Non-pigmented ciliary epithelial cell (primary cell): ENCODE measurements around the gene LHFPL4.
A peak's percentile ranks its signal among the peaks of the same experiment; 100 is the strongest.
"Not testable (repeated sequence)": the region's sequence is repeated elsewhere in the genome, so short reads cannot be mapped to it uniquely, and the experiment has no call there.

Source experiments
- DNase-seq: peaks from one replicate; pipeline ENCODE4 v3.0.0-alpha.2; 2010; ENCODE audit warnings: low read depth

LHFPL4 gene

DNA sequence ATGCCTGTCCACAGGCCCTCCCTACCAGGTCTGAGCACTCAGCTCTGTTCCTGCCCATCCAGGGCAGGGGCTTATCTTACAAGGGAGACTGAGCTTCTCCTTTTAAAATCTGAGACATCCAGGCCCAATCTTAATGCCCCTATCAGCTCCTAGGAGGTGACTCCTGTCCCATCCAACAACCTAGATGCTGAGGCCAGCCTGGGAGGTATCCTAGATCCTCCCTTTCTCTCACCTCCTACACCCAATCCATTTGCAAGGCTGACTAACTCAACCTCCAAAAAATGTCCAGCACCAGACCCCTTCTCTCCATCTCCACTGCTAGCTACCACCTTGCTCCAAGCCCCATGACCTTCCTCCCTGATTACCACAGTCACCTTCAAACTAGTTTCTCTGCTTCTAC lies 17.4 kb downstream of the LHFPL4 start:
- DNase-seq = no peak

DNA sequence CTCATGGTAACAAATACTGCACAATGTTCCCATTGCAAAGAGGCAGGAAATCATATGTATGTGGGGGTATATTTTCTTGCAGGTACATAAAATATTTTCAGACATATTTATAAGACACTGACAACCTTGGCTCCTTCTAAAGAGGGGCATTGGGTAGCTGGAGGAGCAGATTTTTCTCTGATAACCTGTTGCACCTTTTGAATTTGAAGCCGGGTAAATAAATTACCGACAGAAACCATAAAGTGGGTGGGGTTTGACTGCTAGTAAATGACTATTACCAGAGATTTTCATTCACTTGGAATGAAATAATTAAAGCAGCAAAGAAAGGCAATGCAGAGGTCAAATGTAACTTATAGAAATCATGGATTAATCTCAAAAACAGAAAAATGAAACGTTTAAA lies 19.2 kb downstream of the LHFPL4 start:
- no peak for DNase-seq

DNA sequence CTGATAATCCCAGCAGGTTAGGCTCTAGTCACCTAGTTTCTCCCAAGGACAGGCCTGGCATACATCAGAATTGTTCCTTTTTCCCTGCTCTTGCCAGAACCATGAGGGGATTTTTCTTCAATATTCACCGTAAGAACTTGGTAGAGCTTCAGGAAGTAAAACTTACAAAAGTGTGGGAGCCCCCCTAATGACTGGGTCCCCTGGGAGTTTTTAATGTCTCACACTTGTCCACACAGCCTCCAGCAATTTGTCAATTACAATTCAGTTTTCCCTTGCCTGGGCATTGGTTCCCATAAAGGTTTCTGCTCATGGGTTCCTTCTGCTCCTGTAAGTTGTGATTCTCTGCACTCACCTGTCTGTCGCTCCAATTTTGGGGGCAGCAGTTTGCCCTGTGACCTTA lies 28.5 kb downstream of the LHFPL4 start:
- no peak for DNase-seq

DNA sequence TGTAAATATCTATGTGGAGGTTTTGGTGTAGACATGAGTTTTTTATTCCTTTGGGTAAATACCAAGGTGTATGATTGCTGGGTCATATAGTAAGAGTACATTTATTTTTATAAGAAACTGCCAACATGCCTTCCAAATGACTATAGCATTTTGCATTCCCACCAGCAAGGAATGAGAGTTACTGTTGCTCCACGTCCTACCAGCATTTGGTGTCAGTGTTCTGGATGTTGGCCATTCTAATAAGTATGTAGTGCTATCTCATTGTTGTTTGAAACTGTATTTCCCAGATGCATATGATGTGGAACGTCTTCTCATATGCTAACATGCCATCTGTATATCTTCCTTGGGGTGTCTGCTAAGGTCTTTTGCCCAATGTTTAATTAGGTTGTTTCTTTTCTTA lies 38.7 kb downstream of the LHFPL4 start:
- no peak for DNase-seq

DNA sequence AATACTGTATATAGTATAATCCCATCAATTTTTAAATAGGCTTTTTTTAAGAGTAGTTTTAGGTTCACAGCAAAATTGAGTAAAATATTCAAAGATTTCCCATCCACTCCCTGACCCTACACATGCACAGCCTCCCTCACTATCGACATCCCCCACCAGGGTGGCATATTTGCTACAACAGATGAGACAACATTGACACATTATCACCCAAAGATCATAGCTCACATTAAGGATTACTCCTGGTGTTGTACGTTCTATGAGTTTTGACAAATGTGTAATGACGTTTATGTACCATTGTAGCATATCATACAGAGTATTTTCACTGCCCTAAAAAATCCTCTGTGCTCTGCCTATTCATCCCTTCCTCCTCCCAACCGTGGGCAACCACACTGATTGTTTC lies 39.3 kb downstream of the LHFPL4 start:
- no peak for DNase-seq

DNA sequence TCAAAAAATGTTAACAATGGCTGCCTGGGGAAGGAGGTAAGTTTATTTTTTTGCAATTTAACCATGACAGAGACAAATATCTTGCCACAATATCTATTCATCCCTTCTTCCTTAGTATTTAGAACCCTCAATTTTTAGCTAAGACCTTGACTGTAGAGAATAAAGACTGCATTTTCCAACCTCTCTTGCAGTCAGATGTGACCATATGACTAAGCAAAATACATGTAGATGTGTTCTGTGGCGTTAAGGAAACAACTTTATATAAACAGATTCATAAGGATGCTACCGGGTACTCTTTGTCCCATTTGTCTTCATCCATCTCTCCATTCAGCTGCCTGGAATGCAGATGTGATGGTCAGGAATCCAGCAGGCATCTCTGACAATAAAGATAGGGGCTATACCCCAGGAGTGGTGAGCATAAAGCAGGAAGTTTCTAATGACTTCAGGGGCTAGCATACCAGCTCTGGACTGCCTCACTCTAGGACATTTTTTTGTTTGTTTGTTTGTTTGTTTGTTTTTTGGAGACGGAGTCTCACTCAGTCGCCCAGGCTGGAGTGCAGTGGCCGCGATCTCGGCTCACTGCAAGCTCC lies 41.1 kb downstream of the LHFPL4 start:
- no peak for DNase-seq

DNA sequence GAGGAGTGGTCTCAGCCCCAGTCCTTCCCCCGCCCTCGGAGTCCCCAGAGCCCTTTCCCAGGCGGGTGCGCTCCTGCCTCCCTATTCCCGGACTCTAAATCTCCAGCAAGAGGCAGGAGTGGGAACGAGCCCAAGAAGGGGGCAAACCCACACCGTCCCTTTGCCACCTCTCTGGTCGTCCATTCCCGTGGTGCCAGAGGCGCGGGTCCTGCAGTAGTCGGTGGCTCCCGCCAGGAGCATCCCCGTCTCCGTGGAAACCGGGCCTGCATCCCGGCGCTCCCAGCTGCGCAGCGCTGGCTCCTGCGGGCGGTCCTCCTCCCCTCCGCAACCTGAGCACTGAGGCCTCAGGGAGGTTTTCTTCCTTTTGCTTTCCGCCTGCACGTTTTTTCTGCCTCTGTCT lies 44.8 kb downstream of the LHFPL4 start:
- DNase-seq = no peak

DNA sequence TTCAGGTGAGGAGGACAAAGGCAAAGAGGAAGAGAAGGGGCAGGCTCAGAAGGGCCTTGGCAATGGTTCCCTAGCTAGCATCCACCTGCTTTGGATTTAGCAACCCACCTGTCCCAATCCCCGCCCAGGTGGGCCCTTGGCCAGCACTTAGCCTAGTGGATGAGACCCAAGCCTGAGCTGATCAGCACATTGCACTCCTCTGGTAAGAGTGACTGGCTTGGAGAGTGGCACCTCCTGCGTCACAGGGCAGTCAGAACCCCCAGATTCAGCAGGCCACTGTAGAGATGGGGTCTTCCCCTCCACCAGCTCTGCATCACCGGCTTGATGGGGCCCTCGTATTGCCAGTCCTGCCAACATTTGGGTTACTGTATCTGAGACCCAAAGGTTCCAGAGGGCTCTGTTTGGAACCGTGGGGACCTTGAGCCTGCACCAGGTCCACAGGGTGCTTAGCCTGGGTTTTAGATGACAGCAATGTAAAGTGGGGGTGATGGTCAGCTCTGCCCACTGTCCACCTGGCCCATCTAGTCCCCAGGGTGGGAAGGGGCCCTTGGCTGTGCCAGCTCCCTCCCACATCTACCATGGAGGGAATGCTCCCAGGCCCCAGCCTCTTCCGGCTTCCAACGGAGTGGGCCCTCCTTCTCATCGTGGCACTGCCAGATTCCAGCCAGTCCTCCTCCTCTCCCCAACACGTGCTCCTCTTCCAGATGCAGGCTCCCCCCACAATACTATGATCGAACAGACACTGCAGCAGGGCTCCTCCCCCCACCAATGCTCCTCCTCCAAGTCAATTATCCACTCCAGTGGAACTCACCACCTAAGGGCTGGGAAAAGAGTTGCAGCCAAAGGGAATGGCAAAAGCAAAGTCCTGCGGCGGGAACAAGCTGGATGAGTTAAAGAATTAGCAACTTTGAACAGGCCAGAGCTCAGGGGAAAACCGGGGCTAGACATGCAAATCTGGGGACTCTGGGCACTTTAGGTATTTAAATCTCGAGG lies 45.7 kb downstream of the LHFPL4 start:
- no peak for DNase-seq

DNA sequence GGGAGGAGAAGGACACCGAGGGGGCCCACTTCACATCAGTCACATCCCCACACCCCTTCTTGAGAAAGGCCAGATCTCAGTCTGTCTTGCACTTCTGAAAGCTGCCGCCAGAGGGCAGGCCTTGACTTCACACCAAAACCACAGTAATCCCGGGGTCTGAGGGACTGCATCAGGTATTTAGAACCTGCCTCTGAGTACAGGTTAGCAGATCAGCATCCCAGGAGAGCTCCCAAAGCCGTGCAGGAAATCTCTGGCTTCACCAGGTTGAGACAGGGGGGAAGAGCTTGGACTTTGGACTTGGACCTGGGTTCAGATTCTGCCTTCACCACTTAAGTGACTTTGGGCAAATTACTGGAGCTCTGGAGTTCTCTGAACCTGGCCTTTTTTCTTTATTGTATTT lies 50.3 kb downstream of the LHFPL4 start:
- peak; percentile 28 for DNase-seq

DNA sequence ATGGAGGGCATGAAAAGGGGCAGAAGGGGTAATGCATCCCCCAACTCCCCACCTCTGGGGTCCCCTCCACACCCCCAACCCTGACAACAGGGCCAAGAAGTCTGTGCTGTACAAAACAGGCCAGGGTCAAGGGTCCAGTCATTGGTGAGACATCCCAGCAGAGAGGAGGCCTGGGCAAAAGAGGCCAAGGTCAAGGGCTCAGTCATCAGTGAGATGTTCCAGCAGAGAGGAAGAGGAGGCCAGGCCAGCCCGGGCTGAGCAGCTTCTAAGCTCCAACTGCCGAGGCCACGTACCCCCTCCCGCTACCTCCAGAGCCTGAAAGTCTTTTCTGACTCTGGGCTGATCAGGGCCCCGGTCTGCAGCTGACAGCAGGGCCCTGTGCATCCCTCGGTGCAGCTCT lies 52.4 kb downstream of the LHFPL4 start:
- no peak for DNase-seq

DNA sequence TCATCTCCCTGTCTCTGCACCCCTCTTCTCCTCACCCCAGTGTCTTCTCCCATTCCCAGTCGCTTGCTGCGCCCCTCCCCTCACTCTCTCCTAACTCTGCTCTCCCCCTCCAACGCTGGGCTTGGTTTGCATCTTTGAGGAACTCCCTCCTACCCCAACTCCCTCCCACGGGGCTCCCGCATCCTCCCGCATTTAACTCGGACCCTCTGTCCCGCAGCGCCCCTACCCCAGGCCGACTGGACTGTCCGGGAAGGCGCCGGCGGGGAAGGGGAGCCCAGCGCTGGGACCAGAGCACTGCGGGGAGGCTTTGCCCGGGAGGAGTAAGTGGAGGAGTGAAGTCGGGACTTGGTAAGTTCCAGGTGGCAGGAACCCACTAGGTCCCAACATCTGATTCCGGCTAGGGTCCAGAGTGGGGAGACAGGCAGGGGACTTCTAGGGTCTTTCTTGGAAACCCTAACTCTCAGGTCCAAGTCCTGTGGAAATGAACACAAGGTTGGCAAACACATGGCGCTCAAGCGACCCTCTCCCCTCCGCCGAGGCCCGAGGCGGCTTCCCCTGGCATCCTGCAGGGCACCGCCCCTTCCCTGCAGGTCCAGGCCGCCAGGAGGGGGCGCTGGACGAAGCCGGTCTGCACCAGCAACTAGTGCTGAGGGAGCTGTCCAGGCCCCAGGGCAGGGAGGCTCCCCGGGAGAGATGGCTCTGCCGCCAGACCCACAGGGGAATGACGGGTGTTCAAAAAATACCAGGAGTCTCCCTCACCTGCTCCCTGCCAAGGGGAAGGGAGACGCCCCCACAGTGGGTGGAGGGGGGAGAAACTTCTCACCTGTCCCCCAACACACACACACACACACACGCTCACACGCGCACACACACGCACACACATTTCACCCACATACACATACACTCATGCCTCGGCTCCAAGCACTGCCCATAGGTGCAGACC lies 53.2 kb downstream of the LHFPL4 start:
- DNase-seq = peak; percentile 9

DNA sequence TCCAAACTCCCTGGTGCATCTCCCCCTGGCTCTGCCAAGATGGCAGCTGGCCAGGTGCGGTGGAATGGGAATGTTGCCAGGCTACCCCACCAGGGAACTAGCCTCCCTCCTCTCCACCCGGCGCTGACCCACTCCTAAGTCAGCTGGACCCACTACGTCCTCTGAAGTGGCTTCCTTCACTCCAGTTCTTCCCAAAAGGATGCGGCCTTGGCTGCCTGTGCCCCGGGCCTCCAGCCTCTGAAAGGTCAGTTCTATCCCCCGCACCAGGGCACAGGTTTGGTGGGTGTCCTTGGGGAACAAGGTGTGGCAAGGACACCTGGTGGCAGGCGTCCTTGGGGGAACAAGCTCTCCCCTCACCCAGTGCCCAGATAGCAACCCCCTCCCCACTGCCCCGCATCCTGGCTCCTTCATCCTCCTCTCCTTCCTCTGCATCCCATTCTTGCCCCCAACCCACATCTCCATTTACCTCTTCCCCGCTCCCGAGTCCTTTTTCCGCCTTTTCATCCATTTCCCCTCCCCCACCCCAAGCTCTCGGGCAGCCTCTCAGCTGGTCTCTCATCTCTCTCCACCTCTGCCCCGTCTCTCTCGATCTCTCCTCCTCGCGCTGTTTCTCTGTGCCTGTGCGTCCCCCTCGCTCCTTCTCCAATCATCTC lies 54.0 kb downstream of the LHFPL4 start:
- DNase-seq = no peak

DNA sequence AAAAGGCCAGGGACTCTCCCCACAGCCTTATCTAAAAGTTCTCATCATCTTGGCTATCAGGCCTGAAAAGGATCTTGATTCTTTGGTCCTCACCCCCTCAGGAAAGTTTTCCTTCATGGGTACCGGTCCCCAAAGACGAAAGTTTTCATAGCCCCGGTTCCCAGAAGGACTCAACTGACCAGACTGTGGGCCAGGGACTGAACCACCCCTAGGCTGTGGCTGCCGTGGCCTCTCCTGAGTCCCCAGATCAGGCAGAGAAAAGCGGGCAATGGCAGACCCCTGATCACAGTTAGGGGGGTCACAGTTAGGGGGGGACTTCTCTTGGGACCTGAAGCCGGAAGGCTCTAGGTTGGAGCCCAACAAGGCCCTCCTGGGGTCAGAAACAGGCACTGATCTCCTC lies 54.8 kb downstream of the LHFPL4 start:
- DNase-seq = no peak

DNA sequence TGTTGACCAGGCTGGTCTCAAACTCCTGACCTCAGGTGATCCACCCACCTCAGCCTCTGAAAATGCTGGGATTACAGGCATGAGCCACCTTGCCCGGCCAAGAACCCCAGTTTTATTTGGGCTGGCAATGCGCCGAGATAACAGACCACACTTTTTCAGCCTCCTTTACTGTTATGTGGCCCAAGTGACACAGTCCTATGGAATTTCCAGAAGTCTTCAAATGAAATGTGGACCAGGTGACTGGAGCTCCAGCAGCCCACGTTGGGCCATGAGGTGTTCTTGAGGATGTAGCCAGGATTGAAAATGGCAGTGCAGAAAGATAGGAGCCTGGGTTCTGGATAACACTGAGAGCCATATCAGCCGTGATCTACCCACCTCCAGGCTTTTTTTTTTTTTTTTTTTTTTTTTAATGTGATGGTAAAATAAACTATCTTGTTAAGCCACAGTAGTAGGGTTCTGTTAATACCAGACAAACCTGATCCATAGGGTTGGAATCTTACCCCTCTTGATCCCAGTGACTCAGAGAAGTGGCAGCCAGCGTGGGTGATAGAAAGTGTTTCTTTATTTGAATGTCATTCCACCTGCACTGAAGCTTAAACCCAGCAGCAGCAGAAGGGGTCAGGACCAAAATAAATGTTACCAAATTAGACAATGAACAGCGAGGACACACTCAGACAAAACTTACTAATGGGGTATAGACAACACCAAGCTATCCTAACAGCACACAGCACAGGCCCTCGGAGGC lies 55.6 kb downstream of the LHFPL4 start:
- DNase-seq = peak; percentile 24

DNA sequence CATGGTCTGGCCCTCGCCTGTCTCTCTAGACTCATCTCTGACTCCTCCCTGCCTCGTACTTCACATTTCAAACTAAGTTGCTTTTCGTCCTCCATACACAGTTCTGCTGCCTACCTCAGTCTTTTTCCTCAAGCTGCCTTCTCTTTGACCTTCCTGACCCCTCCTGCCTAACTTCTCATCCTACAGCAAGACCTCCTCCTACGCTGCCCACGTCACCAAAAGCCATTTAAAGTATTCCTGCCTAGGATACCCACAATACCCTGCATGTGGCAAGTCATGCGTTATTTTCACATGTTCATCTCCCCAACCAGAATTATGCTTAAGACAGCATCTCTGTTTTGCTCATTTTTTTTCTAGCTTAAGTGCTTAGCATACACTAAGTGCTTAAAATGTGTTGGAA lies 56.7 kb downstream of the LHFPL4 start:
- DNase-seq = no peak

DNA sequence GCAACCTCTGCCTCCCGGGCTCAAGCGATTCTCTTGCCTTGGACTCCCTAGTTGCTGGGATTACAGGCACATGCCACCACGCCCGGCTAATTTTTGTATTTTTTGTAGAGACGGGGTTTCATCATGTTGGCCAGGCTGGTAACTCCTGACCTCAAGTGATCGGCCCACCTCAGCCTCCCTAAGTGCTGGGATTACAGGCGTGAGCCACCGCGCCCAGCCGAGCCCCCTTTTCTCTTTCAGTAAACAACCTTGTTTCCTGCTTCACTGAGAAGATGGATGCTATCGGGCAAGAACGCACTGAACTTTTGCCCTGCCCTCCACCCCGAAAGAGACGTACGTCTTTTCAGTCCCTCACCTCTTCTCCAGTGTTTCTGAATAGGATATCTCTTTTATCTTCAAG lies 59.6 kb downstream of the LHFPL4 start:
- DNase-seq = not testable (repeated sequence)

DNA sequence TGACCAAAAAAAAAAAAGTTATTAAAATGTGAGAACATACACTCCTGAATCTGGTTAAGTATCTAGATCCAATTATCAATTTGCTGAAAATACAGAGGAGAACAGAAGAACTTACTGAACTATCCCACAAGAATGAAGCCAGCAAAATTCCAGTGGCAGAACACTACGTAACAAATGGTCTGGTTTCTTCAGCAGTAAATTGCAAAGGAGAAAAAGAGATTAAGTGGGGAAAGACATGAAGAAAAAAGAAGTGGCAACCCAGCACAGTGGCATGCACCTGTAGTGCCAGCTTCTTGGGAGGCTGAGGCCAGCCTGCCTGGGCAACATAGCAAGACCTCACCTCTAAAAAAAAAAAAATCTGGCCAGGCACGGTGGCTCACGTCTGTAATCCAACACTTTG lies 62.1 kb downstream of the LHFPL4 start:
- DNase-seq = no peak

DNA sequence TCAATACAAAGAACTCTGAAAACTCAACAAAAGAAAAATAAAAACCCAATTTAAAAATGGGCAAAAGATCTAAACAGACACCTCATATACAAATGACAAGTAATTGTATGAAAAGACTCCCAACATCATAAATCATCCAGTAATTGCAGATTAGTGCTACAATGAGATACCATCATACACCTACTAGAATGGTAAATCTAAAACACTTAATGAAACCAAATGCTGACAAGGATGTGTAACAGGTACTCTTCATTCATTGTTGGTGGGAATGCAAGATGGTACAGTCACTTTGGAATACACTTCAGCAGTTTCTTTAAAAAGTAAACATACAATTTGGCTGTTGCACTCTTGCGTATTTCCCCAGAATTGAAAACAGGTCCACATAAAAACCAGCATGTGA lies 68.4 kb downstream of the LHFPL4 start:
- DNase-seq = no peak

DNA sequence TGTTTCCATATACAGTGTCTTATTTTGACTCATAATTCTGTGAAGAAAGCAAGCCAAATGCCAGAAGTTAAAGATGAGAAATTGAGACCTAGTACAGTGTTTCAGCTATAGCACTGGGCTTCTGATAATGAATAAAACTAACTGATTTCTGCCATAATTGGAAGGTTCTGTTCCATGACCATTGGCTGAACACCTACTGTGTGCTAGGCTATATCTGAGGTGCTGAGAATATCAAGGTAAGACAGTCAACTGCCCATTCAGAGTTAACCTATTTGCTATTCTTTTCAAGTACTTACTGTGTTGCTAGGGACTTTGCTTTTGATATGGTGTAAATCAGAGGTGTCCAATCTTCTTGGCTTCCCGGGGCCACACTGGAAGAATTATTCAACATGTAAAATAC lies 73.4 kb downstream of the LHFPL4 start:
- no peak for DNase-seq

DNA sequence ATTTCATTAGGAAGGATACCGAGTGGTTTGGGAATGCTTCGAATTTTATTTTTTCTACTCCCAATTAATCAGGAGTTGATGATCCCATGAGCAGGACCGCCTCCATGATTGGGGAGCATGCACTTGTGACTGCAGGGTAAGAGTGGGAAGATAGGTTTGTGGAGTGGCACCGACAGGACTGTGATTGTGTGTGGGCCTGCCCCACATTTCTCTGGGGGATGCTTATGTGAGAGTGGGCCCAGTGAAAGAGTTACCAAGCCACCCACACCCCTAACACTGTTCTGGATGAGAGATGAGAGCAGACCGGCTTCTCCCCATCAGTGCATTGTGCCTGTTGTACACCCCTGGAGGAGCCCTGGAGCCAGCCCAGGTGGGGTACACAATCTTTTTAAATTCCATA lies 76.7 kb downstream of the LHFPL4 start:
- no peak for DNase-seq

DNA sequence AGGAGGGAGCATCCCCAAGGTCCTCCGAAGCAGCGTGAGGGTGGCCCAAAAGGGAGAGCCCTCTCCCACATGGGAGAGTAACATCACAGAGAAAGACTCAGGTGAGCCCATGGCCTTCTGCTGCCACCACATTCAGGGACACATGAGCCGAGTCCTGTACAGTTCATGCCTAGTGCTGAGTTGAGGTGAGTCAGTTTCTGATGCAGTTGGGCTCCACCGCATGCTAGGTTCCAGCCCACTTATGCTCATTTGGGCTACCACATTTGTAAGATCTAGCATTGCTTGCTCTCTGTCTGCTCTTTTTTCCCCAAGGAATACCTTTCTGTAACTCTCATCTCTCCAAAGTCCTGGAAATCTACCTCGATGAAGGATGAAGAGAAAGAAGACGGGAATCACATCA lies 79.1 kb downstream of the LHFPL4 start:
- DNase-seq = no peak
